AG09319 (cell line): ENCODE measurements around the gene CPSF4L.

Experiments used
- DNase-seq: peaks from one replicate; pipeline ENCODE4 v3.0.0-alpha.2; 2010; ENCODE audit warnings: low read depth; ENCODE audit errors: extremely low read depth
- TF ChIP-seq, protein P1 (sequence below): IDR thresholded peaks from 2 replicates; pipeline ENCODE4 v1.5.1; 2011; ENCODE audit warnings: low read depth, mild to moderate bottlenecking, inconsistent platforms, low read length, moderate library complexity

CPSF4L gene

DNA sequence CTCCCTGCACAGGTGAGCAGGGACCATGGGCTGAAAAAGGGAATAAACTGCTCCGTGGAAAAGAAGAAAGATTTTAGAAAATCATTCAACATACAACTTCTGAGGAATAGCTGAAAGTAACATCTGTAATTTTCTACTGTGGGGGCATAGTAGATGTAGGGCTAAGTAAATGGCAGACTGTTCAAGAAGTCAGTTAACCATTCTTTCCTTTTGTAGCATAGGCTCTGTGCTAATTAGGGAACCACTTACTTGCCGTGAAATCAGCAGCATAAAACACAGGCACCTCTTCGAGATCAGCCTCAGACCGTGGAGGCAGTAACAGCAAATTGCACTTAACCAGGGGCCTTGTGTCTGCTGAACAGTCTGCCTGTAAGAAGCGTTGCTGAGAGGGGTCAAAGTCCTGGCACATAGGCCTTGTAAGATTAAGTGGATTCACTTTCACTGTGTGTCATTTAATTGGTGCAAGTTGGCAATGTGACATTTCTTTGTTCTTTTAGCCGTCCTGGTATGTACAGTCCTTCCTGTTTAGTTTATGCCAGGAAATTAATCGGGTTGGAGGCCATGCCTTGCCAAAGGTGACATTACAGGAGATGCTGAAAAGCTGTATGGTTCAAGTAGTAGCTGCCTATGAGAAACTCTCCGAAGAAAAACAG lies 58.4 kb downstream of the CPSF4L start:
- TF ChIP-seq, protein P1, sequence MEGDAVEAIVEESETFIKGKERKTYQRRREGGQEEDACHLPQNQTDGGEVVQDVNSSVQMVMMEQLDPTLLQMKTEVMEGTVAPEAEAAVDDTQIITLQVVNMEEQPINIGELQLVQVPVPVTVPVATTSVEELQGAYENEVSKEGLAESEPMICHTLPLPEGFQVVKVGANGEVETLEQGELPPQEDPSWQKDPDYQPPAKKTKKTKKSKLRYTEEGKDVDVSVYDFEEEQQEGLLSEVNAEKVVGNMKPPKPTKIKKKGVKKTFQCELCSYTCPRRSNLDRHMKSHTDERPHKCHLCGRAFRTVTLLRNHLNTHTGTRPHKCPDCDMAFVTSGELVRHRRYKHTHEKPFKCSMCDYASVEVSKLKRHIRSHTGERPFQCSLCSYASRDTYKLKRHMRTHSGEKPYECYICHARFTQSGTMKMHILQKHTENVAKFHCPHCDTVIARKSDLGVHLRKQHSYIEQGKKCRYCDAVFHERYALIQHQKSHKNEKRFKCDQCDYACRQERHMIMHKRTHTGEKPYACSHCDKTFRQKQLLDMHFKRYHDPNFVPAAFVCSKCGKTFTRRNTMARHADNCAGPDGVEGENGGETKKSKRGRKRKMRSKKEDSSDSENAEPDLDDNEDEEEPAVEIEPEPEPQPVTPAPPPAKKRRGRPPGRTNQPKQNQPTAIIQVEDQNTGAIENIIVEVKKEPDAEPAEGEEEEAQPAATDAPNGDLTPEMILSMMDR = no peak
- no peak for DNase-seq

DNA sequence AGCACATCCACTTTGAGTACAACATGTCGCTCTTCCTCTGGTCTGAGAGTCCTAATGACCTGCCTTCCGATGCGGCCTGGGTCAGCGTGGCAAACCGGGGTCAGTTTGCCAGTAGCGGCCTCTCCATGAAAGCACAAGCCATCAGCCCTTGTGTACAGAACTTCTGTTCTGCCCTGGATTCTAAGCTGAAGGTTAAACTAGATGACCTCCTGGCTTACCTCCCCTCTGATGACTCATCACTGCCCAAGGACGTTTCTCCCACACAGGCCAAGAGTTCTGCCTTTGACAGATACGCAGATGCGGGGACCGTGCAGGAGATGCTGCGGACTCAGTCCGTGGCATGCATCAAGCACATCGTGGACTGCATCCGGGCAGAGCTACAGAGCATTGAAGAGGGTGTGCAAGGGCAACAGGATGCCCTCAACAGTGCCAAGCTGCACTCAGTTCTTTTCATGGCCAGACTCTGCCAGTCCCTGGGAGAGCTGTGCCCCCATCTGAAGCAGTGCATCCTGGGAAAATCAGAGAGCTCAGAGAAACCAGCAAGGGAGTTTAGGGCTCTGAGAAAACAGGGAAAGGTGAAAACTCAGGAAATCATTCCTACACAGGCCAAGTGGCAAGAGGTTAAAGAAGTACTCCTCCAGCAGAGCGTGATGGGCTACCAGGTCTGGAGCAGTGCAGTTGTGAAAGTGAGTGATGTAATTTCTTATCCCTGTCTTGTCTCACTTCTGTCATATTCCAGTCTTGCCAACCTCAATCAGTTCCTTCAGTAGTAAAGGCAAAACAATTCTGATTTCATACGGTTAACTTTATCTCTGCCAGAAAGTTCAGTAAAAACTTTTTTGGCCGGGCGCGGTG lies 60.2 kb downstream of the CPSF4L start:
- TF ChIP-seq, protein P1 = no peak
- no peak for DNase-seq

DNA sequence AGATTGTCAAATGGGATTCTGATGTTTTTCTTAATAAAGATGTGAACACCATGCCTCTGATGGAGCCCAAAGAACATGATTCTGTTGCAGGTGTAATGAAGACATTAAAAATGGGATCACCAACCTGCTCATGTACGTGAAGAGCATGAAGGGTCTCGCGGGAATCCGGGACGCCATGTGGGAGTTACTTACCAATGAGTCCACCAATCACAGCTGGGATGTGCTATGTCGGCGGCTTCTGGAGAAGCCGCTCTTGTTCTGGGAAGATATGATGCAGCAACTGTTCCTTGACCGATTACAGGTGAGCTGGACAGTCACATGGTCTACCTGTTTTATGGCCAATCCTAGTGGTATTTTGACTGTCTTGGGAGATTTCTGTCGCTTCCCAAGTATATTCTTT lies 61.2 kb downstream of the CPSF4L start:
- TF ChIP-seq, protein P1 = no peak
- DNase-seq = no peak

DNA sequence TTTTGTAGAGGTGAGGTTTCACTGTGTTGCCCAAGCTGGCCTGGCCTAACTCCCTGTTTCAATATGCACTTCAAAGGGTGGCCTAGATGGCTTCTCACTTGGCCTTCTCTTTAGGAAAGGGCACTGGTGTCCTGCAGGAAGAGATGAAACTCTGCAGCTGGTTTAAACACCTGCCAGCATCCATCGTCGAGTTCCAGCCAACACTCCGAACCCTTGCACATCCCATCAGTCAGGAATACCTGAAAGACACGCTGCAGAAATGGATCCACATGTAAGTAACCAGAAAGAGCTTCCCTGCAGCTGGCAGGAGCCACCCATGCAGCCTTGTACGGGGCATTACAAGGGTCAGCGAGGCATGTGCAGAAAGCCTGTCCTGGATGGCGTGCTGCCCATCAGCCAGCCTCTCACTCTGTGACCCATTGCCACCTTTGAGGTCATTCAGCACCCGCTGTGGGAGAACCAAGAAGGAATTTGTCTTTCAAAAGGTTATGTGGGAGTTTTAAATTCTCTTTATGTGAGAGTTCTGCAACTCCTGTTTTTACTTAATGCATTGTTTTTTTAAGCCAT lies 61.8 kb downstream of the CPSF4L start:
- no peak for DNase-seq
- TF ChIP-seq, protein P1 = no peak

DNA sequence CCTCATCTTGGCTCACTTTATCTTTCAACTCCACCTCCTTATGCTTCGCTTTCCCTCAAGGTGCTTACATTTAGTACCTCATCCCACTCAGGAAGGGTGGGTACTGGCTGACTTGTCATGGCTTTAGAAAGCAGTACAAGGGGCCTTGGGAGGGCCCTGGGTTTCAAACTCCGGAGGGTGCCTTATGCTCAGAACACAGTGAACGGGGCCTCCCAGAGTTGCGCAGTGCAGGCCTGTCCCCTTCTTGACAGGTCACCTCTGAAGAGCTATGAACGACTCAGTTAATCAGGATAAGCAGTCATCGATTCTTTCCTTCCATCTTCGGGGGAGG lies 62.8 kb downstream of the CPSF4L start:
- DNase-seq = no peak
- TF ChIP-seq, protein P1 = no peak
